ENCODE data around the gene GBGT1. TPM values are rescaled to one million over a fixed set of nuclear protein-coding genes. Genes with fewer than 3 reads are reported as not detected.

The GBGT1 gene
- total RNA-seq, 6 donors from 2014 or later: 9.1 to 71.2 (median 36.0) TPM

DNA sequence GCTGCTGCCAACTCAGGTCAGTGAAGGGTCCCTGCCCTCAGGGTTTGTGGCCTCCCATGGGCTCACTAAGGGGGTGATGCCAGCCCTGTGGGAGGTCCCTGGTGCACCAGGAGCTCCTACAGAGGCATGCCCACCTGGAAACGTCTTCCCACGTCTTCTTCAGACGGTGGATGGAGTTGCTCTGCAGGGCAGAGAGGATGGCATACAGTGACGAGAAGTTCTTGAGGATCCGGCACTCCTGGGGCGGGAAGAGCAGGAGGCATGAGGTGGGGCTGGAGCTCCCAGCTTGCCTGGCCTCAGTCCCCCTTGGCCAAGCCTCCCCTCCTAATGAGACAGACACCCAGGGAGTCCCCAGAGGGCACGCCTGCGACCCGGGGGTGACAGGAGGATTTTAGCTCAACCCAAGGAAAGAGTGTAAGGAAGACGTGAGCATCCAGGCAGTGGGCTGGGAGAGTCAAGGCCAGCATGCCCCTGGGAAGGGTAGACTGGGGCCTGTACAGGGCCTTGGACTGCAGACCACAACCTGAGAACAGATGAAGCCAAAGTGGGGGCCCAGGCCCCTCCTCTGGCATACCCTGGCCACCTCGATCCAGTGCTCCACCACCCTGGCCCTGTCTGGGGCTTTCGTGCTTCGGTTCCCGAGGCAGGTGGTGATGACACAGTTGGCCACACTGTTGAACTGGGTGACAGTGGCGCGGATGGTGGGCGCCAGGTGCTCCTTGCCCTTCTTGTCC is 57.0 kb downstream of the GBGT1 start:
- no peaks in the 10 kb centered on the region for H3K27me3 ChIP-seq
- H3K36me3 ChIP-seq: peaks cover 34 to 96% (median 89%) of the 10 kb centered on the region in 4 donors
- TF ChIP-seq, protein P1, sequence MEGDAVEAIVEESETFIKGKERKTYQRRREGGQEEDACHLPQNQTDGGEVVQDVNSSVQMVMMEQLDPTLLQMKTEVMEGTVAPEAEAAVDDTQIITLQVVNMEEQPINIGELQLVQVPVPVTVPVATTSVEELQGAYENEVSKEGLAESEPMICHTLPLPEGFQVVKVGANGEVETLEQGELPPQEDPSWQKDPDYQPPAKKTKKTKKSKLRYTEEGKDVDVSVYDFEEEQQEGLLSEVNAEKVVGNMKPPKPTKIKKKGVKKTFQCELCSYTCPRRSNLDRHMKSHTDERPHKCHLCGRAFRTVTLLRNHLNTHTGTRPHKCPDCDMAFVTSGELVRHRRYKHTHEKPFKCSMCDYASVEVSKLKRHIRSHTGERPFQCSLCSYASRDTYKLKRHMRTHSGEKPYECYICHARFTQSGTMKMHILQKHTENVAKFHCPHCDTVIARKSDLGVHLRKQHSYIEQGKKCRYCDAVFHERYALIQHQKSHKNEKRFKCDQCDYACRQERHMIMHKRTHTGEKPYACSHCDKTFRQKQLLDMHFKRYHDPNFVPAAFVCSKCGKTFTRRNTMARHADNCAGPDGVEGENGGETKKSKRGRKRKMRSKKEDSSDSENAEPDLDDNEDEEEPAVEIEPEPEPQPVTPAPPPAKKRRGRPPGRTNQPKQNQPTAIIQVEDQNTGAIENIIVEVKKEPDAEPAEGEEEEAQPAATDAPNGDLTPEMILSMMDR (IDR thresholded peaks at IDR 0.05): no peak
- TF ChIP-seq POLR2A (IDR thresholded peaks at IDR 0.05): no peak
- TF ChIP-seq POLR2AphosphoS5 (IDR thresholded peaks at IDR 0.05): no peak
- TF ChIP-seq EP300 (IDR thresholded peaks at IDR 0.05): no peak
- 95 to 98% methylated on average over 9 to 17 of the region's 17 CpGs for WGBS, 2 donors
- peak; percentile 16 to 42 for DNase-seq
- H3K4me1 ChIP-seq: peaks cover 0 to 11% (median 1%) of the 10 kb centered on the region in 4 donors
- no peak overlapping the region for H3K27ac ChIP-seq
- no peak for ATAC-seq (ENCODE audit: low FRiP score in 2 of 2)
- H3K4me3 ChIP-seq: no peak overlapping the region
- no peaks in the 10 kb centered on the region for H3K9me3 ChIP-seq

DNA sequence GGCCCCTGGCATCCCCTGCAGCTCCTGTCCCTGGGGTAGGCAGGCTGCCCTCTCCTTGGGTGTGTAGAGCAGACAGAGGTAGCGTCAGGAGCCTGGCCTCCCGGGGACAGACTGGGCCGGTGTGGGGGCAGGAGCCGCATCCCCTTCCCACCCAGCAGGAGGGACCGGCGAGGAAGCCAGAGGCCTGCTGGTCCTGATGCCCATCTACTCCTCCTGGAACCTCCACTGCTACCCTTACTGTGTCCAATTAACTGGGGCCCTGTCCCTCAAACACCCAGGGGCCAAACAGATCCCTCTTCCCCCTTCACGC is 58.3 kb downstream of the GBGT1 start:
- DNase-seq (peak in 1 of 2 donors; percentile 59), ATAC-seq (ENCODE audit: low FRiP score in 2 of 2) (no peak)
- Histone ChIP-seq H3K4me1 (peaks cover 0 to 8% (median 0%) of the 10 kb centered on the region in 4 donors), H3K27ac (no peak overlapping the region), H3K36me3 (peaks cover 39 to 98% (median 93%) of the 10 kb centered on the region in 4 donors), H3K4me3 (no peak overlapping the region), H3K27me3 (no peaks in the 10 kb centered on the region), H3K9me3 (no peaks in the 10 kb centered on the region)
- WGBS, 2 donors: 95 to 100% methylated on average over 1 to 4 of the region's 7 CpGs
- TF ChIP-seq, protein P1 (IDR thresholded peaks at IDR 0.05): no peak
- no peak for TF ChIP-seq EP300 (IDR thresholded peaks at IDR 0.05)
- no peak for TF ChIP-seq POLR2AphosphoS5 (IDR thresholded peaks at IDR 0.05)
- TF ChIP-seq POLR2A (IDR thresholded peaks at IDR 0.05): no peak

GRCh38 chr9:133104718-133105460 is 58.8 kb downstream of the GBGT1 start:
- H3K27ac ChIP-seq: no peak overlapping the region
- DNase-seq (peak in 1 of 2 donors; percentile 40), ATAC-seq (ENCODE audit: low FRiP score in 2 of 2) (no peak)
- peaks cover 39 to 98% (median 93%) of the 10 kb centered on the region in 4 donors for H3K36me3 ChIP-seq
- no peaks in the 10 kb centered on the region for H3K9me3 ChIP-seq
- no peak overlapping the region for H3K4me3 ChIP-seq
- peaks cover 0 to 8% (median 0%) of the 10 kb centered on the region in 4 donors for H3K4me1 ChIP-seq
- WGBS, 2 donors: 85 to 87% methylated on average over 5 to 15 of the region's 15 CpGs
- TF ChIP-seq, protein P1 (IDR thresholded peaks at IDR 0.05): no peak
- TF ChIP-seq POLR2A (IDR thresholded peaks at IDR 0.05): no peak
- TF ChIP-seq POLR2AphosphoS5 (IDR thresholded peaks at IDR 0.05): no peak
- no peaks in the 10 kb centered on the region for H3K27me3 ChIP-seq

GRCh38 chr9:133103987-133104505 is 59.7 kb downstream of the GBGT1 start:
- Histone ChIP-seq H3K36me3 (peaks cover 45 to 96% (median 93%) of the 10 kb centered on the region in 4 donors), H3K9me3 (no peaks in the 10 kb centered on the region), H3K4me3 (no peak overlapping the region), H3K27ac (peak overlapping the region in 3 of 4 donors; percentile 24 to 60 (median 52)), H3K4me1 (peaks cover 0 to 8% (median 0%) of the 10 kb centered on the region in 4 donors), H3K27me3 (no peaks in the 10 kb centered on the region)
- 90 to 100% methylated on average over 4 to 12 of the region's 12 CpGs for WGBS, 2 donors
- ATAC-seq (ENCODE audit: low FRiP score in 2 of 2): no peak
- TF ChIP-seq EP300 (IDR thresholded peaks at IDR 0.05) (no peak), POLR2A (IDR thresholded peaks at IDR 0.05) (no peak), POLR2AphosphoS5 (IDR thresholded peaks at IDR 0.05) (no peak)
- TF ChIP-seq, protein P1 (IDR thresholded peaks at IDR 0.05): no peak
- DNase-seq: peak in 1 of 2 donors; percentile 47
